Dedifferentiated amniotic fluid mesenchymal stem cell (primary cell): ENCODE measurements around the gene MYO15B.

ENCODE experiments used
- DNase-seq: peaks from one replicate; pipeline ENCODE4 v3.0.0-alpha.2; 2016; ENCODE audit errors: extremely low spot score

The MYO15B gene

GRCh38 chr17:75587675-75588595, at the start of gene MYO15B:
TSS of gene MYO15B (plus strand) at chr17:75587800. CDS start at chr17:75588058, 258 bp downstream.
- no peak for DNase-seq

GRCh38 chr17:75539967-75540729, 47.5 kb upstream of the MYO15B start:
- no peak for DNase-seq

- no peak for DNase-seq
Measured at GRCh38 chr17:75540923-75541503, 46.6 kb upstream of the MYO15B start.

DNA sequence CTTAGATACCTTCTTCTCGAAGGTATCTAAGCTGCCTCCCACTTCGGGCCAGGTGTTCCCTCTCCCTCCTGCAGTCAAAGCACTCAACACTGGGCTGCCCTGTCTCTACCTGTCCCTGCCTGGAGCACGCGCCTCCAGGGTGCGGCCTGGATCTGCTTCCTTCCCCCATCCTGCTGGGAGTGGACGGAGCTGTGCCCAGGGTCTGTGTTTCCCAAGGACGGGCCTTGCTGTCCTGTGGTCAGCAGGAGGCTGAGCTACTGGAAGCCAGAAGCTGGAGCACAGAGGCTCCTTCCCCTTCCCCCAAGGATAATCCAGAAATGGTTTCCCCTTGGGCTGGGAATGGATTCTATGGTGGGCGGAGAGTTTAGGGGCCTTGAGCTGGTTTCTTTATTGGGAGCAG, 45.4 kb upstream of the MYO15B start:
- no peak for DNase-seq

GRCh38 chr17:75542728-75543336, 44.8 kb upstream of the MYO15B start:
- DNase-seq: no peak

DNA sequence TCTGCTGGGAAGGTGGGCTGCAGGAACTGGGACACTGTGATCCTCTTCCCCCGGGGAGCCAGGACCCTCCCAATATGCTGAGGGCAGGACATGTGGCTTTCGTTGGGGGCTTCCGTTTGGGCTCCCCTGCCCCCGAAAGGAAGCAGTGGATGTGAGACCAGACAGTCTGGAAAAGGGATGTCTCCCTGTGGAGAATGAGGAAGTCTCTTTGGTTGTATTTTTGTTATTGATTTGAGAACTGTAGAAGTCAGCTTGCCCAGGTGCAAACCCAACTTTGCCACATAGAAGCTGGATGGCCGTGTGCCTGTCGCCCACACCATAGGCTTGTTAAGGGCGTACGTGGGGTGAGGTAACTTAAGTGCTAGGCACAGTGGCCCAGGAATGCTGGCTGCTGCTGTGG, 43.4 kb upstream of the MYO15B start:
- DNase-seq: no peak

DNA sequence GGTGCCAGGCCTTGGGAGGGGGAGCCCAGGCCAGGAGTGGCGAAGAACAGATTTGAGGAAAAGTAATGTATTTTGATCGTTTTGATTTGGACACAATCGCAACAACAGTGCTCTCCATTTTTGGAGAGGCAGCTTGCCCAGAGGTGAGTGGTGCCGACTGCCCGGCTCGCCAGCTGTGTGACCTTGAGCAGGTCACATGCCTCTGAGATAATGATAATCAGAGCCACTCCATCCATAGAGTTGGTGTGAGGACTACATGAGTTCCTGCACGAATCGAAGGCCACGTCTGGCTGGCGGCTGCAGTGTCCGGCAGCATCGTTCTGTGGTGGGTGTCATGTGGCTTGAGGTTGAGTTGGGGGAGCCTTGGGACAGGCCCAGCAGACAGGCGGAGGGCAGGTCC, 41.4 kb upstream of the MYO15B start:
- DNase-seq: no peak

DNA sequence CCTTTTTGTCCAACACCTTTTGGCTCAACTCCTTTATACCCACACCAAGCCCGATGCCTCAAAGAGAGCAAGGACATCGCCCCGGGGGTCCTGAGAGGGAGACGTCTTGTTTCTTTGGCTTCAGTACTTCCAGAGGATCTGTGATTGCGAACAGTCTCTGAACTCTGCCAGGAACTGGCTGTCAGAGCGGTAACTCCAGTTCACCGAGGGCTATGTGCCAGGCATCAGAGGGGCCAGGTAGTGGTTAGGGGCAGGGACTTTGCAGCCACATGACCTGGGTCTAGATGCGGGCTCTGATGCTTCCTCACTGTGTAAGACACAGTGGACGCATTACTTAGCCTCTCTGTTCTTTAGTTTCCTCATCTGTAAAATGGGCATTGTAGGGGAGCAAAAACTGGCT, 40.5 kb upstream of the MYO15B start:
- DNase-seq: no peak

DNA sequence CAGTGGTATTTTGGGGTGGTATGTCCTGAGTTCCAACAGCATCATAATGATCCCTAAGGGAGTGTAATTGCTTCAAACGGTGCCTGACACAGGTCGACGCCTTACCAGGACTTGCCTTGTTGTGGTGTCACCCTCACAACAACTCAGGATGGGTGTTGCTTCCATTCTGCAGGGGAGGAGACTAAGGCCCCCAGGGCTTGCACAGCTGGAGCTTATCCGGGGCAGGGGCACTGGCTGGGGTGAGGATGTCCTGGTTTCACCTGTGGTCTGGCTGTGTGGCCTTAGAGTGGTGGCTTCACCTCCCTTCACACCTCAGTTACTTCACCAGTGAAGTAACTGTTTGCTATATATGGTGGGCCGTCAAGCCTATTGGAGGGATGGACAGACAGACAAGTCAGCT, 38.8 kb upstream of the MYO15B start:
- no peak for DNase-seq

GRCh38 chr17:75549246-75550138, 38.1 kb upstream of the MYO15B start:
- DNase-seq: no peak

GRCh38 chr17:75550139-75550465, 37.5 kb upstream of the MYO15B start:
- DNase-seq: no peak

DNA sequence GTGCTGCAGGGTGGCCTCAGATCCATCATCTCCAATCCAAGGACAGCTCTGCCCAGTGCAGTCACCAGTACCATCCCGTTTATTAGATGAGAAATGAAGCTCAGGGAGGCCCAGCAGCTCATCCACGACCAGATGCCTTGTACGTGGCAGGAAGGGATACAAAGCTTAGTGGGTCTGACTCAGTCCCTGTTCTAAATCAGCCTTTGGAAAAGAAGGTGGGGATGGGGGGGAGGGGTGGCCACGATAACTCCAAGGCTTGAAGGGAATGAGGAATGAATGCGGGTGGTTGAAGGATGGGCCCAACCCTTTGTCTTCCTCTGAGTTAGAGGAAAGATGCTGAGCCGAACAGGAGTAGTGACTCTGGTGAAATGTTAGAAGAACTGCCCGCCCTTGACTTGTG, 36.3 kb upstream of the MYO15B start:
- DNase-seq: no peak

DNA sequence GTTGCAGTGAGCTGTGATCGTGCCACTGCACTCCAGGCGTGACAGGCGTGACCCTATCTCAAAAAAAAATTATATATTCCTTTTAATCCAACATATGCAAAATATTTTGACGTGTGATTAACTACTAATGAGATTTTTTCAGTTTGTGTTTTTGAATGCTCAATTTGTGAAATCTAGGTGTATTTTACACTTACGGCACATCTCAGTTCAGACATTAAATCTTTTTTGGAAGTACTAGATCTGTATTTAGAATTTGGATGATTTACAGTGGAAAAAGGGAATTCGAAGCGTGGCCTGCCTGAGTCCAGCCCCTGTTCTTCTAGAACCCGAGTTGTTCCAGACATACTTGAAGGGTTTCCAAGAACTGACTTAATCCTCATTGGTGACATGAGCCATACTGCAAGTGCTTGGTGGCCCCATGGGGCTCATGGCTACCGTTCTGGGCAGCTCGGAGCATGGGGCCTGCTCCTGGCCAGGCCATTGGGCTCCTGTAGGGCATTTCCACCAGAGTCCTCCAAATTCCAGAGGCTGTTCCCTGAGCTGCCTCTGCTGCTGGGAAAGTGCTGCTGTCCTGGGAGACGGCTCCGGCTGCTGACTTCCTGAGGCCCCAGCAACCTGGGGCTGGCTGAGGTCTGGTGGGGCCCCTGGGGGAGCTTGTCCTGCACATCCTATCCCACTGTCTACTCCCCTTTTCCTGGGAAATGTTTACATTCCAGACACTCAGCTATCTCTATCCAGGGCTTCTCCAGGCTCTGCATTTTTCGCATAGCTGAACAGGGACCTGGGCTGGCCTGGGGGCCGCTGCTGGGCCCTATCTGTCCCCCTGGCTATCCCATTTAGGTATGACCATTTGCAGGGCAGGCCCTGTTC, 34.9 kb upstream of the MYO15B start:
- DNase-seq: no peak

DNA sequence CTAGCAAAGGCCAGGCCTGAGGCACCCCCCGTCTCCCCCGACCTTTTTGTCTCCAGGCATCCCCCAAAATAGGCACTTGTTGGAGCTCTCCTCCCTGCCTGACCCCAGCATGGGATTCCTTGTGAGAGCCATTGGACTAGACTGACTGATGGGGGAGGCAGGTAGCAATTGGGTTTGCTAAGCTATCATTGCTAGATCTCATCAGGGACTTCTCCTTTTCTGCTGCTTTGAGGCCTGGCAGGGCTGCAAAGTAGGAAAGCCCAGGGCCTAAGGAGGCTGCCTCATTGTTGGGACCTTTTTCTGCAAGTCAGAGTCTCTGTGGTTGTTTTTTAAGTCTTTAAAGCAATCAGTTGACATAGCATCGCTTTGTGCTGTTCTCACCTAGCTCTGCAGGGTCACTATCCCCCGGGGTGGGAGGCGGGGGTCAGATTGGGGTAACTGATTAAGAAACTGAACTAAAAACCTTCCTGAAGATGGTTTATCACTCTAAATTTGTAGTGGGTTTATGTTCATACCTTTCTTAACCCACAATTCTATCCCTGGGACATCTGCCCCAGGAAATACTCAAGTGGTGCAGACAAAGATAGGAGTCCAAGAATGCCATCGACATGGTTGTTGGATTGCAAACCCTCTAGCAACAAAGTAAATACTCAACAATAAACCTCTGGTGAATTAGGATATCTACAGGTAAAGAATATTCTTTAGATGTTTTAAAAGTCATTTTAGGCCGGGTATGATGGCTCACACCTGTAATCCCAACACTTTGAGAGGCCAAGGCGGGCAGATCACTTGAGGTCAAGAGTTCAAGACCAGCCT, 34.1 kb upstream of the MYO15B start:
- no peak for DNase-seq

DNA sequence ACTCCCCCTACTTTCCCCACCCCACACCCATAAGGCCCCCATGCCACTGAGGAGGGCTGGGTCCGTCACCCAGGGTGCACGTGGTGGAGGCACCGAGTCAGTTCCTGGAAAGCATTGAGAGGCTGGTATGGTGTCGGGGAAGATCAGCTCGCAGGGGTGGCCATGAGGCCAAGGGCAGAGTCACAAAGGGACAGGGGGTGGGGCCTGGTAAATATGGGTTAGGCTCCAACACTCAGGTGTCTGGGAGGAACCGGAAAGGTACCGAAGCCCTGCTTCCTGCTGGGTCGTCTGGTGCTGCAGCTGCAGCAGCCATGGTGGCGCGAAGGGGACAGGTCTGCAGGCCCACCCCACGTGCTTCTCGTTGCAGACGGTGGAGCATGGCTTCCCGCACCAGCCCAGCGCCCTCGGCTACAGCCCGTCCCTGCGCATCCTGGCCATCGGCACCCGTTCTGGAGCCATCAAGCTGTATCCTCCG, 31.9 kb upstream of the MYO15B start:
- DNase-seq: no peak

- no peak for DNase-seq
Measured at GRCh38 chr17:75557075-75557851, 30.3 kb upstream of the MYO15B start.

DNA sequence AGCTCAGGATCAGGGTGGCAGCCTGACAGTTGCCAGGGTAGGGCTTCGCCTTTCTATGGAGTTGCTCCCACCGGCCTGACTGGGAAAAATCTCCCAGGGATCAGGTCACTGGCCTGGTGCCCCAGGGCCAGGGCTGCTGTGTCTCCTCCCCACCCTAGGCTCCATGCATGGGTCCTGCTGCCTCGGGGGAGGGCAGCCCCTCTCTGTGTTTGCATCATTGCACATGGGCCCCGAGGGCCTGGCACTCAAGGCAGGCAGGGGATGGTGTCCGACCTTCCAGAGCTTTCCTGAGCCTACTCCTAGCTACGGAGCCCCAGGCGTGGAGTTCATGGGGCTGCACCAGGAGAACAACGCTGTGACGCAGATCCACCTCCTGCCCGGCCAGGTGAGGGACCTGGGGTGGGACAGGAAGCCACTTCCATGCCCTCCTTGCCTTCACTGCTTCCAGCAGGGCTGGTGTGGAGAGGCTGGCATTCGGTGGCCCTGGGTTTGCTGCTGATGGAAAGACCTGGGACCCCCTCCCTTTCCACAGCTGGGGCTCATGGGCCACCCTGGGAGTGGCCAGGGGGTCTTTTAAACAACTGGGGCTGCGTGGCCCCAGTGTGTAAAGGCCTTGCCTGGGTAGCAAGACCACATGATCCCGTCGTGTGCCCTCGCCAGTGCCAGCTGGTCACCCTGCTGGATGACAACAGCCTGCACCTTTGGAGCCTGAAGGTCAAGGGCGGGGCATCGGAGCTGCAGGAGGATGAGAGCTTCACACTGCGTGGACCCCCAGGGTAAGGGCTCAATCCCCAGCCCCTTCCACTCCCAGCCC, 29.5 kb upstream of the MYO15B start:
- DNase-seq: no peak
